GM12891 (cell line): Measurements from ENCODE around the gene NISCH.
A peak's percentile ranks its signal among the peaks of the same experiment; 100 is the strongest.

Source experiments
- DNase-seq: peaks from one replicate; pipeline ENCODE4 v3.0.0; 2011; ENCODE audit warnings: low spot score; ENCODE audit not compliant: insufficient read length
- FAIRE-seq: peaks from 2 replicates; lab custom pipeline; 2011; peaks lifted over from hg19 to GRCh38; lab: Jason Lieb, UNC
- PAX5 ChIP-seq: IDR thresholded peaks from 2 replicates; pipeline ENCODE4 v1.6.1; 2011; ENCODE audit warnings: low read length, moderate library complexity, mild to moderate bottlenecking; ENCODE audit not compliant: insufficient read depth, severe bottlenecking
- POLR2A ChIP-seq: IDR thresholded peaks from 2 replicates; pipeline ENCODE4 v1.6.1; 2011; ENCODE audit warnings: low read depth, low read length, control low read depth
- POLR2AphosphoS5 ChIP-seq: IDR thresholded peaks from 2 replicates; pipeline ENCODE4 v1.6.1; 2011; ENCODE audit warnings: low read depth, low read length, control low read depth
- POU2F2 ChIP-seq: IDR thresholded peaks from 2 replicates; pipeline ENCODE4 v1.6.1; 2011; ENCODE audit warnings: low read depth, mild to moderate bottlenecking, control low read depth, low read length, moderate library complexity
- SPI1 ChIP-seq: IDR thresholded peaks from 2 replicates; pipeline ENCODE4 v1.6.1; 2011; ENCODE audit warnings: low read depth, low read length, control low read depth
- TAF1 ChIP-seq: IDR thresholded peaks from 2 replicates; pipeline ENCODE4 v1.6.1; 2011; ENCODE audit warnings: low read depth, low read length, control low read depth

The NISCH gene

DNA sequence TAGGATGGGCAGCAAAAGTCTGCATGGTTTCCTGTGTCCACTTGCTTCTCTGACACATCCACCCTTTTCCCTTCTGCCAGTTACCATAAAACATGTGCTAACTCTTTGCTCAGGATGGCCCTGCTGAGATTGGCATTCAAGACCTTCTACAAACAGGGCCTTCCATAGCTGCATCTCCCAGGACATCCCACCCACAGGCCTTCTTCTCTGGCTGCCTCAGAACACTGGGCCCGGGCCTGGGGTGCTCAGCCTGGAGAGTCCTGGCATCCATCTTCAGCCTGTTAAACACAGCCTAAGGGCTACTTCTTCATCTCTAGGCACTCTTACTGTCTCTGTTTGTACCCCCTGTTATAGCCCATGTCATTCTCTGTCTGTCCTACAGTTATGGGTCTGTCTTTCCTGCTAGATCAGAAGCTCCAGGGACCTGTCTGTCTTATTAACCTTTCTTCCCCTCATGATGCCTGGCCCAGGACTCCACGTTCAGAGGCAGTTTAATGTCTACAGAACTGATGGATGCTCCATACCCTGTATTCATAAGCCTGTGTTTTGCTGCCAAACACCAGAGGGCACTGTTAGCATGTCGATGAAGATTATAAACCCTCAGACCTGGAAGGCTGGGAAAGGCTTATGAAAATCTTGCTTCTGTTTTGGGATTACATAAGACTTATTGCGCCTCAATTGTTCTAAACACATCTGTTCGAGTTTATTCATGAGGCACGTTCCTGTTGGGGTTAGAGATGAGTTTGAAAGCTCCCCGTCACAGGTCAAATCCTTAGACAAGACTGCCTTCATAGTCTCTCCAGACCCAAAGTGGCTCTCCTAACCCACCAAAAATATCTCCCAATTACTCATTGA is 27.0 kb upstream of the NISCH start:
- FAIRE-seq (peak; percentile 96), DNase-seq (no peak)
- TF ChIP-seq POLR2A = no peak
- TF ChIP-seq POU2F2 = no peak
- no peak for TF ChIP-seq PAX5
- TF ChIP-seq SPI1 = no peak
- no peak for TF ChIP-seq POLR2AphosphoS5
- no peak for TF ChIP-seq TAF1

DNA sequence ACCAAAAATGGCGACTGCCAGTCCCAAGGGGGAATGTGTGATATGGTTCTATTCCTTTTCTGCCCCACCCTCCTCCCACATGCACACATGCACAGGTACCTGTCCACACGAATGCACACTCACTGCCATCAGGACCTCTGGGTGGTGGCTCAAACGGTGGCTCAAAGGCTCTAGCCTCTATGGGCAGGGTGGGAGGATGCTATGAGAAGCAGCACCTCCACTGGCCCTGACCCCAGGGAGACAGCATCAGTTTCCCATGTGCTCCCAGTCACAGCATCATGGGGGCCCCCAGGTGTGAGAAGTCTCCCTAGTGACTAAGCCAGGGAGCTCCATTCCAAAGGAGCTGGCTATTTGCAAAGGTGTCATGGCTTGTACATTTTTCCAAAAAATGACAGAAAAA is 26.4 kb upstream of the NISCH start:
- TF ChIP-seq TAF1 (no peak), POLR2AphosphoS5 (no peak), POU2F2 (no peak), POLR2A (no peak), SPI1 (no peak), PAX5 (no peak)
- FAIRE-seq (no peak), DNase-seq (no peak)

DNA sequence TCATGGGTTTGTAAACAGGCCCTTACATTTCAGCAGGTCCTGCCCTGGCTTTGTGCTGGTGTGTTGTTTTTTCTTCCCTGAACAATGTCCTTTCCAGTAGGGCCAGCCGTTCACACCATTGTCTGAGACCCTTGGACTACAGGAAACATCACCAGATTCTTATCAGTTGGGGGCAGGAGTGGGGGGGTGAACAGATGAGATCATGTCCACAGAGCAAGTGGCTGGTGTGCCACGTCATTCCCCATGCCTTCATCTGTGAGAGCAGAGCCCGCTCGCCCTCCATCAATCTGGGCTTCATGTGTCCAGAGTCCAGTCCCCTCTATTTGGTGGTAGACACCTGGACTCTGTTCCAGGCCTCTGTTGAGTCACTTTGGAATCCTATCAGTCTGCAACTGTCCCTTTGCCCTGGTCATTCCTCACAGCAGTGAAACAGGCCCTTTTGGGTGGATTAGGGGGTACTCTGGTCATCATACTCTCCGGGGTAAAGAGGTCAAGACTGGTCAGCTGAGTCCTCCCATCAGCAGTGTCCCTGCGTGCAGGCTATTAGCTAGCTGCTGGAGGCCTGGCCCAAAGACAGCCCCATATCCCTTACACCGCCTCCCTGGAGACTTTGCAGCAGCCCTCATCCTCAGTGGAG is 25.5 kb upstream of the NISCH start:
- DNase-seq = no peak
- no peak for FAIRE-seq

DNA sequence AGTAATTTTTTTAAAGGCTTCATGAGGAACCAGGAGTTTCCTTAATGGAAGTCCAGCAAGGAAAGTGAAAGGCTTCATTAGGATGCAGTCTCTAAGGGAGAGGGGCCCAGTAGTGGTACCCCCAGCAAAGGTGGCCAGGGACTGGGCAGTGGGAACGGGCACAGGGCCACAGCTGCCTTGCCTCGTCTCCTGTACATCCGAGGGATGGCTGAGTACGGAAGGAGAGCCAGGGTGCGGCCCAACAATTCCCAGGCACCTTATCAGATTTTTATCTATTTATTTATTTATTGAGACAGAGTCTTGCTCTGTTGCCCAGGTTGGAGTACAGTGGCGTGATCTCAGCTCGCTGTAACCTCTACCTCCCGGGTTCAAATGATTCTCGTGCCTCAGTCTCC is 25.0 kb upstream of the NISCH start:
- DNase-seq (no peak), FAIRE-seq (no peak)
- TF ChIP-seq PAX5 (no peak), POLR2A (no peak), POLR2AphosphoS5 (no peak), POU2F2 (no peak)

More for the DNA sequence above, 25.5 kb upstream of the NISCH start:
- TF ChIP-seq SPI1 = no peak

DNA sequence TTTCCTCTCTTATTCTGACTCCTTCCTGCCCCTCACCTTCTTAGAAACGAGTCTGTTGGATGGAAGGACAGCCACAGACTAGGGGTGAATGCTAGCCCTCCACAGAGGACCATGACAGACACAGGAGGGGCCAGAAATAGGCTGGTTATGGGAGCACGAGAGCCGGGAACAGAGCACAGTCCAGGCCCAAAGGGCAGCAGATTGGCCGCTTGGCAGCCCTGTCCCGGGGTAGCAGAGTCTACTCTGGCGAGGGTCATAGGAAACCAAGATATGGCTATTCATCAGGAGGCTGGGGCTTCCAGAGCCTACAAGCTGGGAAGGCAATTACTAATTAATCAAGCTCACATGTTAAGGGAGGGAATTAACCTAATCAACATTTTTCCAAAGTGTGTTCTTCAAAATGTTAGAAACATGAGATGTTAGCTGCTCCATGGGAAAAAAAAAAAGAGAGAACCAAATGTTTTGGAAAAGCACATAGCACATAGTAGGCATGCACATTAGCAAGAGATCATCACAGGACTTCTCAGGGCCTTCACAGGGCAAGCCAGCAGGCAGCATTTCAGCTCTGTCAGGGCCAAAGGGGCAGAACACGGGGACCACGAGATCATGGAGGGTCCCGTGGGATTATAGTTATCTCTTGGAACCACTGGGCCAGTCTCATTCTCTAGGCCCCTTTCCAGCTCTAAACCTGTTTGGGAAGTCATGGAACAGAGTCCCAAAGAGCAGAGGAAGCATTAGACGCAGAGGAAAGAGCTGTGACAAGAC is 23.8 kb upstream of the NISCH start:
- DNase-seq = no peak
- FAIRE-seq = no peak
- TF ChIP-seq POLR2AphosphoS5 = no peak
- no peak for TF ChIP-seq POLR2A
- no peak for TF ChIP-seq POU2F2
- no peak for TF ChIP-seq PAX5
- no peak for TF ChIP-seq SPI1
- TF ChIP-seq TAF1 = no peak

DNA sequence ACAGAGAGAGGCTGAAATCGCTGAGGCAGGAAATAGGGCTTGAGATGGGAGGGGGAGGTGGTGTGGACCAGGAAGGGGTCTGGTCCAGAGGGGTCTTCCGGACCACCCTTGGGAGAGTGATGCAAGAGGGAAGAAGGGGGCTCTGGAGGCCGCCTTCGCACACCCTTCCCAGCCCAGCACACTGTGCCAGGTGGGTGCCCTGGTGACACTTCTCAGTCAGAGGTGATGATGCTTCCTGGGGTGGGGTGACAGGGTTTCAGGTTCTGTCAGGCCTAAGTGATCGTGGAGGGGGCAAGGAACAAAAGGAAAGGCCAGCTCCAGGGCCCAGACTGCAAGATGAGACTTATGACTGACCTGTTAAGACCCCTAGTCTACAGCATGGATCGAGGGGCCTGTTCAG is 23.2 kb upstream of the NISCH start:
- TF ChIP-seq TAF1 (no peak), POU2F2 (no peak), PAX5 (no peak), SPI1 (no peak), POLR2AphosphoS5 (no peak), POLR2A (no peak)
- no peak for FAIRE-seq
- DNase-seq = no peak

DNA sequence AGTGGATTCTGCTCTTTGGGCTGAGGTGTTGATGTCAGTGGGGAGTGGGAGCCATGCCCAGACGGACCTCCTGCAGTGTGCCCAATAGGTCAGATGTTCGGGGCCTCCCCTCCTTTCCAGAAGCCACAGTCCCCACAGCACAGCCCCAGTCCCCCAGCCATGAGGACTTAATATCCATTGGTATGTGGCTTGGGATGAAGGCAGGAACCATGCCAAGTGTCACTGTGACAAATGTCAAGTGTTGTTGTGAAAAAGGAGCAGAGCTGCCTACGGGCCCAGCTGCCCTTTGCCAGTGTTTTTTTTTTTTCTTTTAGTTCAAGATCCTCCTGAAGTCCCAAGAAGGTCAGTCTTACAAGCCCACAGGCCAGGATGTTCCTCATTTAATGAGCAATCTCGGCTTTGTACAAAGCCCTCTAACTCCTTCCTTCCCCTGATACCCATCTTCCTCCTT is 22.7 kb upstream of the NISCH start:
- DNase-seq (no peak), FAIRE-seq (no peak)
- TF ChIP-seq POLR2AphosphoS5 = no peak
- TF ChIP-seq TAF1 = no peak
- no peak for TF ChIP-seq POLR2A
- TF ChIP-seq SPI1 = no peak
- TF ChIP-seq PAX5 = no peak
- no peak for TF ChIP-seq POU2F2

DNA sequence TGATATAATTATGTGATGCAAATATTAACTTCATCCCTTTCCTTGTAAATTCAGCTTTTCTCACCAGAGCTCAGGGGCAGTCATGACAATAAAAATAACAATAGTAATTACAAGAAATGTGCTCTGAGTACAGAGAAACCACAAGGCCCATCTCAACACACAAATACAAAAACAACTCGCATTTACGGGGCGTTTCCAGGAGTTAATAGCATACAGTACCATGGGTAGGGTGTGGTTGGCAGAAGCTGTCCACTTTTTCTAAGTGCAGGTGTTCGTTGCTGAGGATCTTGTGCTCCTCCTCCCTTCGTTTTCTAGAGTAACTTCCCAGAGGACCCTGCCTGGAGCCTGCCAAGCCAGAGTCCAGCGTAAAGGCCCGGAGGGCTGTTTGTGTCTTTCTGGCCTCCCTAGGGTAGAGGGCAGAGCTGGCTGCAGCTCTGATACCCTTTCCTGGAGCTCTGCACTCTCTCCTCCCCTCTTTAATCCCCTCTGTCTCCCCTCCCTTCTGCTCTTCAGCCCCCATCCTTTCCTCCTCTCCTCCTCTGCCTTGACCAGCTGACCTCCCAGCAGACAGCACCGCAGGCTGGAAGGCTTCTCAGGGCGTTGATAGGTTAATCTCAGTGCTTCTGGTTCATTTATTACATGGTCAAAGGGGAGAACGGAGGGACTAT is 21.9 kb upstream of the NISCH start:
- TF ChIP-seq POLR2A (no peak), POU2F2 (no peak), SPI1 (no peak), TAF1 (no peak), POLR2AphosphoS5 (no peak), PAX5 (no peak)
- FAIRE-seq (no peak), DNase-seq (no peak)
